Fibroblast of mammary gland (primary cell): ENCODE data around the gene KIAA0232.

Source experiments
- DNase-seq: peaks from one replicate; pipeline ENCODE4 v3.0.0-alpha.2; 2010; ENCODE audit warnings: low read depth
- H3K4me3 ChIP-seq: 2 replicates; pipeline ENCODE4 v1.5.1; 2011; ENCODE audit warnings: low read depth, mild to moderate bottlenecking, low read length, moderate library complexity; ENCODE audit not compliant: control insufficient read depth
- TF ChIP-seq, protein P1 (sequence below): conservative IDR thresholded peaks from 2 replicates; pipeline ENCODE4 v1.5.1; 2011; ENCODE audit warnings: low read depth, low read length, inconsistent platforms; ENCODE audit not compliant: control insufficient read depth, insufficient read depth

Gene KIAA0232

DNA sequence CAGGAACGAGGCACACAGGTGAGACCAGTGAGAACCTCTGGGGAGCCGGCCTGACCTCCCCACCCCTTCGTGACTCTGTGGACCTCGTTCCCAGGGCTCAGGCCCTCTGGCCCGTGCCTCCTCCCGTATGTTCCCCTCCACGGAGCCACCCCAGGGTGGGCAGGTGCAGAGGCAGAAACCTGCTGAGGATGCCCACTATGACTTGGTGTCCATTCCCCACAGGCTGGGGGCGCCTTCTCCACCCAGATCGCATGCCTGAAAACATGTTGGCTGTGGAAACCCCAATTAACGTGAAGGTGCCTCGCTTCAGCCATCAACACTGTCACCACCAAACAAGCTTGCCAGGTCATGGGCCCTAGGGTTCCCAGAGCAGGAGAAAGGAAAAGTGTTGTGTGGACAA, 39.5 kb upstream of the KIAA0232 start:
- TF ChIP-seq, protein P1, sequence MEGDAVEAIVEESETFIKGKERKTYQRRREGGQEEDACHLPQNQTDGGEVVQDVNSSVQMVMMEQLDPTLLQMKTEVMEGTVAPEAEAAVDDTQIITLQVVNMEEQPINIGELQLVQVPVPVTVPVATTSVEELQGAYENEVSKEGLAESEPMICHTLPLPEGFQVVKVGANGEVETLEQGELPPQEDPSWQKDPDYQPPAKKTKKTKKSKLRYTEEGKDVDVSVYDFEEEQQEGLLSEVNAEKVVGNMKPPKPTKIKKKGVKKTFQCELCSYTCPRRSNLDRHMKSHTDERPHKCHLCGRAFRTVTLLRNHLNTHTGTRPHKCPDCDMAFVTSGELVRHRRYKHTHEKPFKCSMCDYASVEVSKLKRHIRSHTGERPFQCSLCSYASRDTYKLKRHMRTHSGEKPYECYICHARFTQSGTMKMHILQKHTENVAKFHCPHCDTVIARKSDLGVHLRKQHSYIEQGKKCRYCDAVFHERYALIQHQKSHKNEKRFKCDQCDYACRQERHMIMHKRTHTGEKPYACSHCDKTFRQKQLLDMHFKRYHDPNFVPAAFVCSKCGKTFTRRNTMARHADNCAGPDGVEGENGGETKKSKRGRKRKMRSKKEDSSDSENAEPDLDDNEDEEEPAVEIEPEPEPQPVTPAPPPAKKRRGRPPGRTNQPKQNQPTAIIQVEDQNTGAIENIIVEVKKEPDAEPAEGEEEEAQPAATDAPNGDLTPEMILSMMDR = no peak
- no peak overlapping the region for H3K4me3 ChIP-seq
- DNase-seq = no peak

DNA sequence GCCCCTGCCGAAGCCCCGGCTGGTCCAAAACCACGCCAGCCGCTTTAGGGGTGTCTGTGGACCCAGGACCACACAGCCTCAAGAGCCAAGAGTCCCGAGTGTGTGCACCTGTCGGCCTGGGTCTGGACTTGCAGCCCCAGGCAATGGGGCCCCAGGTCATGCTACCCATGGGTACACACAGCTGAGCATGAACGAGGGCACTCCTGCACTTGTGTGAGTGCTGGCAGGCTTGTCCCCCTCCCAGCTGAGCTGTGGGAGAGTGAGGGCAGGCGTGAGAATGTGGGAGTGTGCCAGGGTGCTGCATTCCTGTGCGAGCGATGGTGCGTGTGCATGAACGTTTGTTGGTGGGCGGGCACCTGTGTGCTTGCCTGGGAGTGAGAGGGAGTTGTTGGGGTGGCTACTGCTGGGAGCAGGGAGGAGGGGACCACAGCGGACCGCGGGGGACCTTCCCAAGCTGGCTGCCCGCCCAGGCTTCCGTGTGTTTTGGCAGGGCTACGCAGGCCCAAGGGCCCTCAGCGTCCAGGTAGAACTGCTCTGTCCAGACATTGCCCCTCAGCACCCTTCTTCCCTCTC, 35.7 kb upstream of the KIAA0232 start:
- no peak for DNase-seq
- TF ChIP-seq, protein P1 = no peak
- H3K4me3 ChIP-seq = no peak overlapping the region

DNA sequence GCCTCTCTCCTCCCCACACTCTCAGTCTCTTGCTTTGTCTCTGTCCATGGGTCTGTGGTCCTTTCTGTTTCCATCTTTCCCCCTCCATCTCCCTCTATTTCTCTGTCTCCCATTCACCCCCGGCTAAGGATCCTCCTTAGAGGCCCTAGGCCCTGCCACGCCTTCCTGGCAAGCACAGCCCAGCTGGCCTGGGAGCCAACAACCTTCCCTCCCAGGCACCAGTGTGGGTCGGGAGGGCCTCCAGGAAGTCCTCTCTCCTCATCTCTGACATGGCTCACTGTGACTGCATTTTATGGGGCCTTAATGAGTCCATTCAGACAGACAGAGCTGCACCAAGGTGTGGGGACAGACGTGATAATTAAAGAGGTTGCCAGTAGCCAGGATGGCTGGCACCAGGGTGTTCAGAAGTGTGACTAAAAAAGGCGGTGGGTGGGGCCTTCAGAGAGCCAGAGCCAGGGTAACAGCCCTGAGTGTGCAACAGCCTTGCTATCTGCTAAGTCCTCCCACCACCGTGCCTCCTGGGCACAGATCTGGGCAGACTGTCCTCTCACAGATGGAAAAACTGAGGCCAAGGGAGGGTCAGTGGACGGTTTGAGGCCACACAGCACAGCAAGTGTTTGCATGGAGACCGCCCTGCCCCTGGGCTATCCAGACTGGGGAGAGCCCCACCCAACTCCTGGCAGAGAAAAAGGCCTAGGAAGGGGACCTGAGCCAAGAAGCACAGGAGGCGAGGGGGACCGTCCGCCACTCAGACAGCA, 35.1 kb upstream of the KIAA0232 start:
- peak; percentile 13 for DNase-seq
- TF ChIP-seq, protein P1 = no peak
- no peak overlapping the region for H3K4me3 ChIP-seq

DNA sequence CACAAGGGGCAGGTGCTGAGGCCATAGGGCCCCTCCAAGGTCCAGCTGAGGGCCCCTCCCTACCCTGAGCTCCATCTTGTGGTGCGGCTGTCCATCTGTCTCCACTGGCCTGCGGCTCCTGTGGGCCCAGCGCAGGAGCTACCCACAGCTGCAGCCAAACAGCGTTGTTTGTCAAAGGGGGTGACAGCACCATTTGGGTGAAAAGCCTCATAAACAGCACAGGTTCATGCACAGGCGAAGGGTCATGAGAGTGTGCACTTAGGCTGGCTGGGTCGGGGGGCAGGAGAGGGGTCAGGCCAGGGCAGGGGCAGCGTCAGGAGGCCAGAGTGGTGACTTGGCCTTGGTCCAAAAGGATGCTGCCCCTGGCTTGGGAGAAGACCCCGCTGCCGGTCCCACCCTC, 34.2 kb upstream of the KIAA0232 start:
- TF ChIP-seq, protein P1 = no peak
- no peak for DNase-seq
- no peak overlapping the region for H3K4me3 ChIP-seq

DNA sequence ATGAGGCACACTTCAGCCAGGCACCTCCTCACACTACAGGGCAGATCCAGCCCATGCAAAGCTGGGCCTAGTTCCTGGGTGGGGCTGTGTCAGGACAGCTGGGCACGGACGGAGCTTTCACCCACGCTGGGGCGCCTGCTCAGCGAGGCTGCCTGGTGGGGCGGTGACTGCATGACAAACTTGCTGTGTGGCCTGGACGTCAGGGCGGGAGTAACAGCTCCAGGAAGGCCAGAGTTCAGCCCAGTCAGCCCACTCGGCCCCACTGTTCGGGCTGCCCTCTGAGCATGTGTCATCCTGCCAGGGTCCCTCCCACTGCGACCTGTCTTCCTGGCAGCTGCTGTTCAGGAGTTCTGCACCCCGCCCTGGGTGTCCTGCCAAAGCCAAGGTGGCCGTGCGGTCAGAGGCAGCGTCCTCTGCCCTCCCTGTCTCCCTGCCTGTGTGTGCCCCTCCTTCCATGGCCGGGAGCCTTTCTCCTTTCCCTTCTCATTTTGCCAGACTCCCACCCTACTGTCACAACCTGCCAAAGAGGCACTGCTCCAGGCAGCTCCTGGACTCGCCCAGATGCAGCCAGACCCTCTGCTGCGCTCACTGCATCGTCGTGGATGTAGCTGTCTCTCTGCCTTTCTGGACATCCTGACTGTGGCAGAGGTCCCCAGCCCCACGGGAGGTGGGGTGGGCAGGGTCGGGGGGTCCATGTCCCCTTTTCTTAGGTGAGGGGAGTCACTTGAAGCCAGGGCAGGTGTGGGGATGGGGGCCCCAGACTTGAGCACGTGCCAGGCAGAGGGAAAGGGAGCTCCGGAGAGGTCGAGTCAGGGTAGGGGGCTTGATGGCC, 33.0 kb upstream of the KIAA0232 start:
- no peak overlapping the region for H3K4me3 ChIP-seq
- DNase-seq = peak; percentile 75

DNA sequence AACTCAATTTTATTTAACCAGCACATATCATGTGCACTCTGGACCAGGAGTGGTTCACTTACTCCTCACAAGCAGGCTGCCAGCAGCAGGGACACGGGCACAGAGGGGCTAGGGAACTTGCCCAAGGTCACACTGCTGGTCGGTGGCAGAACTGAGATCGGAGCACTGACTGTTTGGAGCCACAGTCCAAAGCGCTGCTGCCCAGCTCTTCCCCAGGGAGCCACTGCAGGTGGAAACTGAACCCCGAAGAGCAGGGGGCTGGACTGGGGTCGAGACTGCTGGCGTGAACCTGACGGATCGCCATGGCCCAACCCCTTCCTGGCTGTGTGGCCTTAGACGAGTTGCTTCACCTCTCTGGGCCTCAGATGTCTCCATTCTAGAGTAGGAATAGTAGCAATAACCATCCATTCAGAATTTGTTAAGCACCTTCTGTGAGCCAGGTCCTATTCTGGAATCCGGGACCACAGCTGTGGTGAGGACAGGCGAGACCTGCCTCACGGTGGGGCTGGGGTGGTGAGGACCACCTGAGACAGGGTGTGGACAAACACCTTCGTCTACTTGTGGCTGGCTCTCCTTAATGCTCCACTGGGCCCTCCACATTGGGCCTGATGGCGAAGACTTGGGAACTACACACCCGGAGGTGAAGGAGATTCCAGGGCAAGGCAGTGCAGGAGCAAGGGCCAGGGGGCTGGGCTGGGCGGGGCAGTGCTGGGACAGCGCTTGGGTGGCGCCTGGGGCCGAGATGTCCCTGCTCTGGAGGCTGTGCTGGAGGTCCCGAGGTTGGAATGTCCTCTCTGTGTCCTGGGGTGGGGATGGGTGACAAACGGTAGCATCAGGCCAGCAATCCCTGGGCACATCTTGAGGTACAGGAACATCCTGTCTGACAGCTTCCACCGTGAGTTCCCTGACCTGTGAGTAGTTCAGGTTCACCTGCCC, 32.0 kb upstream of the KIAA0232 start:
- TF ChIP-seq, protein P1 = no peak
- no peak for DNase-seq
- H3K4me3 ChIP-seq = no peak overlapping the region

More for the DNA sequence above, 33.0 kb upstream of the KIAA0232 start:
- TF ChIP-seq, protein P1 = no peak
